GM12878 (cell line): ENCODE measurements around the gene EIF1AD. TPM values are rescaled to one million over a fixed set of nuclear protein-coding genes. Genes with fewer than 3 reads are reported as not detected.

Experiments
- BMI1 ChIP-seq: fragments of 450-650 bp; IDR thresholded peaks from 2 replicates; pipeline ENCODE4 v1.6.1; 2016; ENCODE audit warnings: mild to moderate bottlenecking, moderate library complexity, borderline replicate concordance
- CBX3 ChIP-seq: fragments of 200-600 bp; sonication (generic); IDR thresholded peaks from 2 replicates; pipeline ENCODE4 v1.6.1; 2016; ENCODE audit warnings: low read depth, borderline replicate concordance
- CHD1 ChIP-seq: IDR thresholded peaks from 2 replicates; pipeline ENCODE4 v1.6.1; 2012; ENCODE audit warnings: low read depth, low read length, improper control_type of control experiment
- EGR1 ChIP-seq, 2 experiments: IDR thresholded peaks; 1 replicate in 1 of 2; 2 replicates in 1 of 2; pipeline ENCODE4 v1.6.1; 2011 to 2012; ENCODE audit warnings: low read depth in 2 of 2, low read length in 2 of 2, borderline replicate concordance in 1 of 2, mild to moderate bottlenecking in 1 of 2, moderate library complexity in 1 of 2
- FOS ChIP-seq: IDR thresholded peaks from 3 replicates; pipeline ENCODE4 v1.6.1; 2011; ENCODE audit warnings: borderline replicate concordance; ENCODE audit not compliant: insufficient read length; ENCODE audit errors: extremely low read depth
- JUND ChIP-seq: IDR thresholded peaks from 2 replicates; pipeline ENCODE4 v1.6.1; 2012; ENCODE audit warnings: low read depth, mild to moderate bottlenecking, low read length, improper control_type of control experiment, moderate library complexity
- KDM1A ChIP-seq: fragments of 200-600 bp; sonication (generic); IDR thresholded peaks from 2 replicates; pipeline ENCODE4 v1.6.1; 2016; ENCODE audit warnings: borderline replicate concordance
- NFXL1 ChIP-seq: fragments of 450-650 bp; IDR thresholded peaks from 2 replicates; pipeline ENCODE4 v1.6.1; 2017; ENCODE audit warnings: antibody characterized with exemption, mild to moderate bottlenecking, borderline replicate concordance
- NFYA ChIP-seq: IDR thresholded peaks from 2 replicates; pipeline ENCODE4 v1.6.1; 2011; ENCODE audit warnings: low read depth, mild to moderate bottlenecking, low read length, improper control_type of control experiment, borderline replicate concordance
- NR2C2 ChIP-seq: IDR thresholded peaks from 2 replicates; pipeline ENCODE4 v1.6.1; 2011; ENCODE audit warnings: borderline replicate concordance, low read depth; ENCODE audit not compliant: control insufficient read depth, insufficient read length
- PBX3 ChIP-seq: IDR thresholded peaks from 2 replicates; pipeline ENCODE4 v1.6.1; 2011; ENCODE audit warnings: mild to moderate bottlenecking, low read depth, low read length, moderate library complexity; ENCODE audit not compliant: insufficient replicate concordance
- POLR2A ChIP-seq: IDR thresholded peaks from 2 replicates; pipeline ENCODE4 v1.6.1; 2011; ENCODE audit warnings: low read depth, mild to moderate bottlenecking, low read length
- POU2F2 ChIP-seq: IDR thresholded peaks from 3 replicates; pipeline ENCODE4 v1.6.1; 2011; ENCODE audit warnings: low read depth, mild to moderate bottlenecking, low read length, borderline replicate concordance
- RELA ChIP-seq: fragments of 450-650 bp; IDR thresholded peaks from 2 replicates; pipeline ENCODE4 v1.8.0; 2014; ENCODE audit warnings: borderline replicate concordance; ENCODE audit not compliant: partially characterized antibody
- SIN3A ChIP-seq: IDR thresholded peaks from 2 replicates; pipeline ENCODE4 v1.6.1; 2012; ENCODE audit warnings: low read depth, low read length, improper control_type of control experiment
- SKIL ChIP-seq: fragments of 450-650 bp; IDR thresholded peaks from 2 replicates; pipeline ENCODE4 v1.6.1; 2017; ENCODE audit warnings: mild to moderate bottlenecking, low read depth, inconsistent platforms; ENCODE audit not compliant: poor library complexity, severe bottlenecking
- SMC3 ChIP-seq: IDR thresholded peaks from 2 replicates; pipeline ENCODE4 v1.6.1; 2011; ENCODE audit warnings: low read length, improper control_type of control experiment, borderline replicate concordance
- STAT1 ChIP-seq: fragments of 450-650 bp; conservative IDR thresholded peaks from 2 replicates; pipeline ENCODE4 v1.6.1; 2014; ENCODE audit warnings: antibody characterized with exemption, mild to moderate bottlenecking
- TAF1 ChIP-seq: IDR thresholded peaks from 2 replicates; pipeline ENCODE4 v1.6.1; 2011; ENCODE audit warnings: mild to moderate bottlenecking, low read depth, low read length, borderline replicate concordance
- TARDBP ChIP-seq: IDR thresholded peaks from 2 replicates; pipeline ENCODE4 v1.6.1; 2016; ENCODE audit warnings: borderline replicate concordance
- ZBED1 ChIP-seq: IDR thresholded peaks from 2 replicates; pipeline ENCODE4 v1.6.1; 2016; ENCODE audit warnings: borderline replicate concordance
- ZBTB4 ChIP-seq: fragments of 450-650 bp; formaldehyde crosslinking; IDR thresholded peaks from 2 replicates; pipeline ENCODE4 v1.4.0; 2022; ENCODE audit warnings: mild to moderate bottlenecking, moderate library complexity
- ZNF24 ChIP-seq: fragments of 450-650 bp; IDR thresholded peaks from 2 replicates; pipeline ENCODE4 v1.6.1; 2017; ENCODE audit warnings: antibody characterized with exemption, mild to moderate bottlenecking
- ZNF384 ChIP-seq: IDR thresholded peaks from 2 replicates; pipeline ENCODE4 v1.6.1; 2012; ENCODE audit warnings: low read depth, mild to moderate bottlenecking, low read length, improper control_type of control experiment, borderline replicate concordance
- ZNF622 ChIP-seq: fragments of 450-650 bp; IDR thresholded peaks from 2 replicates; pipeline ENCODE4 v1.6.1; 2017; ENCODE audit warnings: mild to moderate bottlenecking, inconsistent platforms
- ZSCAN29 ChIP-seq: fragments of 450-650 bp; IDR thresholded peaks from 2 replicates; pipeline ENCODE4 v1.6.1; 2017; ENCODE audit warnings: mild to moderate bottlenecking, moderate library complexity
- polyA plus RNA-seq, 11 experiments: library from polyadenylated mRNA; depleted of rRNA in 4 of 11; unstranded in 6 of 11; stranded (reverse) in 5 of 11; fragments of >200 nt; fragmentation: Nextera tagmentation in 4 of 11; fragmentation: Illumina TruSeq in 1 of 11; extraction: Ambion mirVana in 4 of 11; extraction: Trizol in 1 of 11; gene quantifications; 1 replicate in 1 of 11; 2 replicates in 10 of 11; pipeline versions ENCODE4 v1.2.1 to v1.2.3, GENCODE V29; 2011 to 2016; ENCODE audit warnings: inconsistent platforms in 2 of 11, missing spikeins in 2 of 11, low read depth in 1 of 11
- total RNA-seq, 4 experiments: library from RNA; depleted of rRNA in 3 of 4; stranded (reverse); fragments of >200 nt in 3 of 4; fragmentation: Illumina TruSeq in 1 of 4; extraction: Trizol in 1 of 4; gene quantifications; 2 replicates each; pipeline versions ENCODE4 v1.2.1 to v1.2.3, GENCODE V29; 2013 to 2021

Gene EIF1AD
- total and polyA plus RNA-seq, 10 of the 15 experiments (the other 5 are each of a cell fraction or from before 2014, with no cell fraction given) = 31.6 to 56.8 (median 39.5) TPM

DNA sequence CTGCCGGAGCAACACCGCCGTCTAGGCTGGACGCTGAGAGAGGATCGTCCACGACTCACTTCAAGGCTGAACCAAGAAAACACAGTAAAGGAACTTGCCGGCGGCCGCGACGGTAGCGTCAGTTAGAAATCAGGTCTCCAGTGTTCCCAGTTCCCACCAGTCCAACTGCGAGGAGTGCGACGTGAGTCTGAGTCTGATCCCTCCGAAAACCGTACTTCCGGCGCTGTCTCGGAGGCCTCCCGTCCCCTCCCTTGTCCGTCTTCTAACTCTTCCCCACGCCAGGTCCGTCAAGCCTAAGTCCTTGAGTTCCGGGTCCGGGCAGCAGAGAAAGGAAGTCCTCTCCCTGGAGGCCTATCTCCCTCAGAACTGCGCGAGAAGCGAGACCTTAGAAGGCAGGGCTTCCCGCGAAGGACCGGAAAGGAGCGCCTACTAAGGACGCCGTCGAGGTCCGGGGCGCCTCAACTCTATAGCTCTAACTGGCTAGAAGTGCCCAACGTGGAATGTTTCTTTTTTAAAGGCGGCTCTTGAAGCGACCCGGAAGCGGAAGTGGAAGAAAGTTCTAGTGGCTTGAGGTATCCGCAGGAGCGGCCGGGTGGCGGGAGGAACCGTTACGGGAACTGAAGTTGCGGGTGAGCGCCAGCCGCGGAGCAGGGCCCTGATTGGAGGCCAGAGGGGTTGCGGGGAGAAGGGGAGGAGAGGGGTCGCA, at the start of gene EIF1AD, which contains the start of gene BANF1 (continued):
- TF ChIP-seq ZBTB4 = no peak
- TF ChIP-seq CHD1 = 0 out of 2 replicates have a peak, but pooled peaks have one; percentile 37
- no peak for TF ChIP-seq RELA
- TF ChIP-seq BMI1 = no peak
- peak; percentile 43 for TF ChIP-seq PBX3
- no peak for TF ChIP-seq CBX3
- TF ChIP-seq NFXL1 = no peak
- TF ChIP-seq STAT1 = peak; percentile 98; the same call in 1 of the 2 replicates
- peak; percentile 71 for TF ChIP-seq NR2C2
- no peak for TF ChIP-seq JUND
- no peak for TF ChIP-seq KDM1A
- peak; percentile 87 for TF ChIP-seq SKIL
- no peak for TF ChIP-seq FOS
- TF ChIP-seq TAF1 = peak; percentile 93
- TF ChIP-seq POU2F2 = peak; percentile 76; the same call in 2 of the 3 replicates
- TF ChIP-seq NFYA = no peak
- no peak for TF ChIP-seq ZNF24
- no peak for TF ChIP-seq ZNF622
- no peak for TF ChIP-seq SMC3
- TF ChIP-seq SIN3A = peak; percentile 95
- TF ChIP-seq TARDBP = peak; percentile 76
- TF ChIP-seq ZNF384 = peak; percentile 43; the same call in 1 of the 2 replicates
- TF ChIP-seq EGR1 (IDR thresholded peaks at IDR 0.05; ENCODE audit: borderline replicate concordance in 1 of 2, low read depth in 2 of 2, low read length in 2 of 2) = peak in 1 of 2 experiments; percentile 74; a peak in 1 of 3 replicates
- TF ChIP-seq ZSCAN29 = no peak
- no peak; the same call in 1 of the 2 replicates for TF ChIP-seq ZBED1
- TF ChIP-seq POLR2A = peak; percentile 96
